Right forelimb (tissue), 1 donor: ENCODE measurements around the gene MYCN.
A peak's percentile ranks its signal among the peaks of the same experiment; 100 is the strongest.

Source experiments
- DNase-seq: peaks from one replicate; pipeline ENCODE4 v3.0.0-alpha.2; 2018

Gene MYCN

GRCh38 chr2:15932394-15933183, 7.8 kb upstream of the MYCN start:
- DNase-seq = no peak

GRCh38 chr2:15933184-15933845, 7.0 kb upstream of the MYCN start:
- DNase-seq = no peak

DNA sequence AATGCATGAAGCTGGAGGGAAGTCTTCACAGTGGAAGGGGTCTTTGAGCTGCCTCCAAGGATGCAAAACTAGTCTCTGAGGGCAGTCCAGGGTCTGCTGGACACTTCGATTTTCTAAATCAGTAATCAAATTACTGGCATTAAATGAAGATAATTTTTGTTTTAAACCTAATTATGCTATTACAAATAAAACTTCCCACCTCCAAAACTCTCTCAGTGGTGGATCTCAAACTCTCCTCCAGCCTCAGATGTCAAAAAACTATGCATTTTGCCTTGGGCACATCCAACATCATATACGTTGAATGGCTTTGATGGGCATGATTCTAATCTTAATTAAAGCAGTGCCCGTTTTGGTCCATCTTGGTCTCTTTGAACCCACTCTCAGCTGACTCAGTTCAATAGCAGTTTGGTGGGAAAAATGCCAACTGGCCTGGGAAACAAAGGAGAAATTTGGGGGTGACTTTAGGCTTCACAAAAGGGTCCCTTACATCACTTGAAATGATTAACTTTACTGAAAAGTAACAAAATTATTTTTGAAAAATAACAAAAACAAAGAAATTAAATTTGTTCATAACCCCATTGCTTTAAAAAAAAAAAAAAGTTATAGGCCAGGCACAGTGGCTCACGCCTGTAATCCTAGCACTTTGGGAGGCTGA, 5.9 kb upstream of the MYCN start:
- no peak for DNase-seq

DNA sequence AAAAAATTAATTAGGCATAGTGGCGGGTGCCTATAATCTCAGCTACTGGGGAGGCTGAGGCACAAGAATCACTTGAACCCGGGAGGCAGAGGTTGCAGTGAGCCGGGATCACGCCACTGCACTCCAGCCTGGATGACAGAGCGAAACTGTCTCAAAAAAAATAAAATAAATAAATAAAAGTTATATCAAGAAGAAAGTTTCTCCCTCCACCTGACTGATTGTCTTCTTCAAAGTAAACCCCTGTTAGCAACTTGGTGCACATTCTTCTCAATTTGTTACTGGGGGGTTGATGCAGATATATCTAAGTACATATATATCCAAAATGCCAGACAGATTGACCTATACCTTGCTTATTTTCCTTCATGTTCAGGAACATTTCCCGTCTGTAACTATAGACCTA, 5.2 kb upstream of the MYCN start:
- DNase-seq = no peak

GRCh38 chr2:15935675-15936074, 4.7 kb upstream of the MYCN start:
- no peak for DNase-seq

GRCh38 chr2:15936277-15937104, 3.9 kb upstream of the MYCN start:
- DNase-seq = no peak

DNA sequence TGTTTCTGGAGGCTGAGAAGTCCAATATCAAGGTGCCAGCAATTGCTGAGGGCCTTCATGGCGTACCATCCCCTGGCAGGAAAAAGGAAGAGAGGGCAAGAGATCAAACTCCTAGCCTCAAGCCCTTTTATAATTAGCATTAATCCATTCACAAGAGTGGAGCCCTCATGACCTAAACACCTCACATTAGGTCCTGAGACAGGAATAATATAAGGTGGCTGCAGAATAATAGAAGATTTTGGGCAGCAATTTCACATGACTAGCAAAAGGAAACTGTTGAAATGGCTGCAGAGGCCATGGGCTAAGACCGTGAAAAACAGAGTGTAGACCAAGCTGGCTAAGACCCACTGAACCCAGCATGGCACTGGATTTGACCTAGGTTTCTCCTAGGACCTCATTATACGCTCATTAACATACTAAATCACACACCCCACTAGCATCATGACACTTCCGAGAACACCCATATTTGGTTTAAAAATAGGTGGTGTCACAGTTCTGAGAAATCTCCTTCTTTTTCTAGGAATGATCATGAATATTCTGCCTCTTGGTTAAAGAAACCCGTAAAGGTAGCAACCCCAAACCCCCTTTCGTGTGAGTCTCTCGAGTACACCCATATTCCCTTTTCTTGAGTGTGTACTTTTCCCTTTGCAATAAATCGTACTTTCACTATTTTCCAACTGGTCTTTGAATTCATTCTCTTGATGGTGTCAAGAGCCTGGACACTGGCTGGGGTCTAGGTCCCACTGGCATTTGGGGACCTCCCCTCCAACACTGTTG, 3.1 kb upstream of the MYCN start:
- DNase-seq = no peak

- DNase-seq = no peak
Measured at GRCh38 chr2:15937882-15938802, 2.2 kb upstream of the MYCN start.

DNA sequence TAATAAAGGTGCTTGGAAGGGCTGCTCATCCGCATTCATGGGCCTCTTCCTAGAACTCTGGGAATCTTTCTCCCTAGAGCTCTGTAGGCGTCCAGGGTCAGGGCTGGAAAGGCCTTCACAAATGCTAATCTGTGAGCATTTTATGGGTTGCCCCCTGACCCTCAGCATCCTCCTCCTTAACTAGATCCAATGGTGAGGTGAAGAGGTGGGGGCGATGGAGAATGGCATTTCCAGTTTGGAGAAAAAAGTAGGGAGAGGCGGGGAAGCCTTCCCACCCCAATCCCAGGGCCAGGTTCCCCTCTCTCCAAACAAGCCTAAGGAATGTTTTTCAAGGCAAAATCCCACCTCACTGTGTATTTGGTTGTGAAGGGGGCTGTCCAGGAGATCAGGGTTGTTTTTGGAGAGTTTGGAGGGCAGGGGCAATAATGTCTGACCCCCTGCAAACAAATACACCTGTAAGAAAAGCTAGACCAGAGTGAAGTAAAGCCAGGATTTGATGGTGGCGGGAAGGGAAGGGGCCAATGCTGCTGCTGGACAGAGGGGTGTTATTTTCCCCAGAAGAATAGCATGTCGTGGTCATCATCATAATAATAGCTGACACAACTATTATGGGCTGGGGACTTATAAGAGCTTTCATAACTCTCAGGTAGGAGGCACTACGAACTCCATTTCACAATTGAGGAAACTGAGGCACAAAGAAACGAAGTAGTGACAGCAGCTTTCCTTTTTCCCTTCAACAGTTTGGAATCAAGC, 1.4 kb upstream of the MYCN start:
- DNase-seq = no peak

GRCh38 chr2:15939556-15939853, 845 bp upstream of the MYCN start:
- no peak for DNase-seq

GRCh38 chr2:15940661-15941480, 521 bp downstream of the MYCN start:
- no peak for DNase-seq

DNA sequence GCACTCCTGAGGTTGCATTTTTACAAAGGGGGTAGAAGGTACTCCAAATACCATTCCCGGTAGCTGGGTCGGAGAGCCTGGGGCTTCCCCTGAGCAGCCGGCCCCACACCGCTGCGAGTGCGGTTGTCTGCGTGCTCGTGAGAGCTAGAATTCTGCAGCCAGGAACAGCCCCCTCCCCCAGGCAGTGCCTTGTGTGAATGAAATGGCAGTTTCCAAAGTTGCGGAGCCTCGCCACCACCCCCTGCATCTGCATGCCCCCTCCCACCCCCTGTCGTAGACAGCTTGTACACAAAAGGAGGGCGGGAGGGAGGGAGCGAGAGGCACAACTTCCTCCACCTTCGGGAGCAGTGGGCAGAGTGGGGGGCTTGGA, 1.1 kb downstream of the MYCN start:
- peak; percentile 56 for DNase-seq

GRCh38 chr2:15941871-15942710, 1.7 kb downstream of the MYCN start:
- peak; percentile 71 for DNase-seq

DNA sequence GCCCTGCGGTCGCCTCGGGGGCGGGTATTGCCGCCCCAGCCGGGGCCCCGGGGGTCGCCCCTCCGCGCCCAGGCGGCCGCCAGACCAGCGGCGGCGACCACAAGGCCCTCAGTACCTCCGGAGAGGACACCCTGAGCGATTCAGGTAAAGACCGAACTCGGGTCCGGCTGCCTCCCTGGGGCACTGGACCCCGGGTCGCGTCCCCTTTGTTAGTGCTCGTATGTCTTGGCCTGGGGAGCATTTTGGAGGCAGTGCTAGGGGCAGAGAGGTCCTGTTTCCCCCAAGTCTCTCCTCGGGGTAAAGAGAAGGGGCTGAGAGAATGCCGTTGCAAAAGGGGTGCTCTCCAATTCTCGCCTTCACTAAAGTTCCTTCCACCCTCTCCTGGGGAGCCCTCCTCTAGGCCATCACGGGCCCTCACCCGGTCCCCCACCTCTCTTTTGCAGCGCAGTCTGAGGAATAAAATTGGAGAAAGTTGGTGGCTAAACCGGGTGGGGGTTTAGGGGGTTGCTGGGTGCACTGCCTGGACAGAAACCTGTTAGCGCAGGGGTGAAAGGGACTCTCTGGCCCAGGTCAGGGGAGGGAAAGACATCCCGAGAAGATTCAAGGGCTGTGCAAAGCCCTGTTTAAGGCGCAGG, 2.5 kb downstream of the MYCN start:
- DNase-seq = no peak

DNA sequence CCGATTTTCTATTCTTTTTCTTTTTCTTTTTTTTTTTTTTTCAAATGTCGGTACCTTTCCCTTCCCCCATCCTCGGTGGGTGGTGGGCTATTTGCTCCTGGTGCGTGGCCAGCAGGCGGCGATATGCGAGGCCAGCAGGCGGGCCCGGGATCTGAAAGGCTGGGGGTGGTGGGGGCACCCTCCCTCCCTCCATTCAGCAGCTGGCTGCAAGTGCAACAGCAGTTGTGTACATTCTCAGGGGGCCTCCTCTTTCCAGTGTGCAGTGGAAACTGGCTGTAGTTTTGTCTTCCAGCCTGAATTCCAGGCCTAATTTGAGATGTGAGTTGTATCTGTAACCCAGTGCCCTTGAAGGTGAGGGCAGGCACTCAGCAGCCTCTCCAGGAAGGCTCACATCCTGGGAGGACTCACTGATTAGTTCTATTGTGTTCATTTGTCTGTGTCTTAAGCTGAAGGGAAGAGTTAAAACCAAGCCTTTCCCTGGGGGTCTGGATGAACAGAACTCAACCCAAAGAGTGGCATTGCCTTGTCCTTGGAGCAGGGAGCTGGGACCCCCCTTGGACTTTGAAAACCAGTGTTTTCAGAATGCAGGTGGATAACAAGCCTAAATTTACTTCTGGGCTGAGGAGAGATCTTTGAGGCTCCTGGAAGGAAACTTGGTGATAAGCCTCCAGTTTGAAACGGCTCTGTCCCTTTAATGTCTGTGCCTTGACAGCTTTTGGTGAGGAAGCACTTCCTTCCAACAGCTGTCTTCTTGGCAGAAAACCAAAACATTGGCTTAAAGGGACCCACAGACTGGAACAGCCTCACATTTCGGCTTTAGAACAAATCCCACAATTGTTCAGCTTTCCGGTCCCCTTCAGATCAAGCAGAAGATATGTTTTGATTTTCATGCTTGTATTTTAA, 3.3 kb downstream of the MYCN start:
- peak; percentile 76 for DNase-seq

- no peak for DNase-seq
Measured at GRCh38 chr2:15944325-15945017, 4.1 kb downstream of the MYCN start.
